Adrenal gland (tissue), 5 donors: ENCODE data around the gene ST3GAL3.

Source experiments
- POLR2A ChIP-seq, 2 donors: fragments of 450-650 bp; IDR thresholded peaks; one replicate each; pipeline ENCODE4 v1.6.1; 2017; ENCODE audit warnings: antibody characterized with exemption in 2 of 2, mild to moderate bottlenecking in 2 of 2, moderate library complexity in 1 of 2
- TF ChIP-seq, protein P1 (sequence below), 6 experiments: fragments of 450-650 bp in 4 of 6; fragments of 200-600 bp in 2 of 6; sonication (generic) in 1 of 6; IDR thresholded peaks; 1 replicate in 5 of 6; 2 replicates in 1 of 6; pipeline versions ENCODE4 v1.5.1 to v1.8.0; 2016 to 2021; ENCODE audit warnings: antibody characterized with exemption in 6 of 6, mild to moderate bottlenecking in 2 of 6, moderate library complexity in 1 of 6
- donor health status: DM: no; HTN: no; CAD: no.

DNA sequence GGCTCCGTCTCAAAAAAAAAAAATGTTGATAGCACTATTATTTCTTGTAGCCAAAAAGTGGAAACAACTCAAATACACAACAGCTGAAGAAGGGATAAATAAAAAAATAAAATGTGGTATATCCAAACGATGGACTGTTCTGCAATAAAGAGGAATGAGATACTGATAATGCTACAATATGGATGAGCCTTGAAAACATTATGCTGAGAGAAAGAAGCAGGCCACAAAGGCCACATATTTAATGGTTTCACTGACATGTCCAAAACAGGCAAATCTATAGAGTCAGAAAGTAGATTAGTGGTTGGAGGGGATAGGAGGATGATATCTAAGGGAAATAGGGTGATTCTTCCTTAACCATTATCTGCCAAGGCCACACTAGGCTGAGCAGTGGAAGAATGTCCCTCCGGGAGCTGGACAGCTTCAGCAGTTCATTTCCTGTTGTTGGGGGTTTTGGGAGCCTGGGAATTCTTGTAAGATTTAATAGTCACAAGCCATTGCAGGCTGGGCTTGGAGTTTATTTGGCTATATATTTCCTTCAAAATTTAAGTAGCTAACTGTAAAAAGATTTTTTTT, 53.5 kb downstream of the ST3GAL3 start:
- TF ChIP-seq, protein P1, sequence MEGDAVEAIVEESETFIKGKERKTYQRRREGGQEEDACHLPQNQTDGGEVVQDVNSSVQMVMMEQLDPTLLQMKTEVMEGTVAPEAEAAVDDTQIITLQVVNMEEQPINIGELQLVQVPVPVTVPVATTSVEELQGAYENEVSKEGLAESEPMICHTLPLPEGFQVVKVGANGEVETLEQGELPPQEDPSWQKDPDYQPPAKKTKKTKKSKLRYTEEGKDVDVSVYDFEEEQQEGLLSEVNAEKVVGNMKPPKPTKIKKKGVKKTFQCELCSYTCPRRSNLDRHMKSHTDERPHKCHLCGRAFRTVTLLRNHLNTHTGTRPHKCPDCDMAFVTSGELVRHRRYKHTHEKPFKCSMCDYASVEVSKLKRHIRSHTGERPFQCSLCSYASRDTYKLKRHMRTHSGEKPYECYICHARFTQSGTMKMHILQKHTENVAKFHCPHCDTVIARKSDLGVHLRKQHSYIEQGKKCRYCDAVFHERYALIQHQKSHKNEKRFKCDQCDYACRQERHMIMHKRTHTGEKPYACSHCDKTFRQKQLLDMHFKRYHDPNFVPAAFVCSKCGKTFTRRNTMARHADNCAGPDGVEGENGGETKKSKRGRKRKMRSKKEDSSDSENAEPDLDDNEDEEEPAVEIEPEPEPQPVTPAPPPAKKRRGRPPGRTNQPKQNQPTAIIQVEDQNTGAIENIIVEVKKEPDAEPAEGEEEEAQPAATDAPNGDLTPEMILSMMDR (IDR thresholded peaks at IDR 0.05): no peak
- TF ChIP-seq POLR2A (IDR thresholded peaks at IDR 0.05): no peak
